ENCODE results near the gene DRD2.

Gene DRD2

DNA sequence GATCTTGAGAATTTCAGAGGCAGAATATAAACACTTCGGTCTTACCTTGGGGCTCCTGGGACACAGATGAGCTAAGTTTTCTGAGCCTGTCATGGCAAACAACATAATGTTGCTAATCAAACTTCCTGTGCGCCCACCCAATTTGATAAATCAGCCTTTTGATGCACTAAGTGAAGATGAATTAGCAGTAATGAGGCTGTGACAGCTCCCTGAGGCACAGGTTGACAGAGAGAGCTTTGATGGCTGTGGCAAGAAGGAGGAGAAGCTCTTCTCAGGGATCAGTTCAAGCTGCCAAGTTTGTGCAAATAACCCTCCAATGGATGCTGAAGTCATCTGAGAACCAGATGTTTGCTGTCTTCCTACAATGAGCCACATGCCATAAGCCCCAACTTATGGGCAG is 34.4 kb downstream of the DRD2 start:
- no peaks in the 10 kb centered on the region for H3K9me3 ChIP-seq (ENCODE audit: control insufficient read depth, insufficient read depth, low read depth, low read length)
- ChIA-PET POLR2A (no interaction called here), CTCF (interaction anchor here (0.5 to 0.6 kb wide), 2 partner anchors 96 to 1578 kb away, joined by 3 to 4 read pairs; no protein-coding TSS in a partner anchor)
- no peaks in the 10 kb centered on the region for H3K36me3 ChIP-seq (ENCODE audit: control insufficient read depth in 2 of 2, insufficient read depth in 1 of 2, low read length in 2 of 2)
- no peak overlapping the region for H3K4me3 ChIP-seq (ENCODE audit: low read depth, low read length)
- H3K4me1 ChIP-seq (ENCODE audit: control insufficient read depth, insufficient read depth, low read length) = no peaks in the 10 kb centered on the region
- no peak for TF ChIP-seq ZNF324 (tag by site-specific recombination; IDR thresholded peaks at IDR 0.05)
- TF ChIP-seq ZNF513 (tag by site-specific recombination; IDR thresholded peaks at IDR 0.05) = no peak
- TF ChIP-seq ZBTB1 (tag by site-specific recombination; IDR thresholded peaks at IDR 0.05) = no peak
- TF ChIP-seq, protein P1, sequence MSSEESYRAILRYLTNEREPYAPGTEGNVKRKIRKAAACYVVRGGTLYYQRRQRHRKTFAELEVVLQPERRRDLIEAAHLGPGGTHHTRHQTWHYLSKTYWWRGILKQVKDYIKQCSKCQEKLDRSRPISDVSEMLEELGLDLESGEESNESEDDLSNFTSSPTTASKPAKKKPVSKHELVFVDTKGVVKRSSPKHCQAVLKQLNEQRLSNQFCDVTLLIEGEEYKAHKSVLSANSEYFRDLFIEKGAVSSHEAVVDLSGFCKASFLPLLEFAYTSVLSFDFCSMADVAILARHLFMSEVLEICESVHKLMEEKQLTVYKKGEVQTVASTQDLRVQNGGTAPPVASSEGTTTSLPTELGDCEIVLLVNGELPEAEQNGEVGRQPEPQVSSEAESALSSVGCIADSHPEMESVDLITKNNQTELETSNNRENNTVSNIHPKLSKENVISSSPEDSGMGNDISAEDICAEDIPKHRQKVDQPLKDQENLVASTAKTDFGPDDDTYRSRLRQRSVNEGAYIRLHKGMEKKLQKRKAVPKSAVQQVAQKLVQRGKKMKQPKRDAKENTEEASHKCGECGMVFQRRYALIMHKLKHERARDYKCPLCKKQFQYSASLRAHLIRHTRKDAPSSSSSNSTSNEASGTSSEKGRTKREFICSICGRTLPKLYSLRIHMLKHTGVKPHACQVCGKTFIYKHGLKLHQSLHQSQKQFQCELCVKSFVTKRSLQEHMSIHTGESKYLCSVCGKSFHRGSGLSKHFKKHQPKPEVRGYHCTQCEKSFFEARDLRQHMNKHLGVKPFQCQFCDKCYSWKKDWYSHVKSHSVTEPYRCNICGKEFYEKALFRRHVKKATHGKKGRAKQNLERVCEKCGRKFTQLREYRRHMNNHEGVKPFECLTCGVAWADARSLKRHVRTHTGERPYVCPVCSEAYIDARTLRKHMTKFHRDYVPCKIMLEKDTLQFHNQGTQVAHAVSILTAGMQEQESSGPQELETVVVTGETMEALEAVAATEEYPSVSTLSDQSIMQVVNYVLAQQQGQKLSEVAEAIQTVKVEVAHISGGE (tag by site-specific recombination; conservative IDR thresholded peaks at IDR 0.05; ENCODE audit: low read depth) = no peak
- TF ChIP-seq ZFP37 (tag by site-specific recombination; IDR thresholded peaks at IDR 0.05) = no peak
- TF ChIP-seq WT1 (tag by site-specific recombination; IDR thresholded peaks at IDR 0.05) = no peak
- no peak for TF ChIP-seq MEIS1 (CRISPR knock-in tag; IDR thresholded peaks at IDR 0.05; ENCODE audit: borderline replicate concordance)
- no peak for TF ChIP-seq ZBTB17 (tag by site-specific recombination; IDR thresholded peaks at IDR 0.05)
- no peak for TF ChIP-seq ZNF157 (tag by site-specific recombination; IDR thresholded peaks at IDR 0.05)
- no peak for TF ChIP-seq ZNF549 (tag by site-specific recombination; IDR thresholded peaks at IDR 0.05)
- no peak for TF ChIP-seq ATF2 (tag by site-specific recombination; IDR thresholded peaks at IDR 0.05; ENCODE audit: low read depth)
- TF ChIP-seq ZNF221 (tag by site-specific recombination; IDR thresholded peaks at IDR 0.05; ENCODE audit: borderline replicate concordance) = no peak
- TF ChIP-seq GLI4 (tag by site-specific recombination; IDR thresholded peaks at IDR 0.05) = no peak
- no peak overlapping the region for H3K27ac ChIP-seq (ENCODE audit: extremely low read depth, low read depth, low read length)

- Histone ChIP-seq H3K9me3 (ENCODE audit: control insufficient read depth, insufficient read depth, low read depth, low read length) (no peaks in the 10 kb centered on the region), H3K36me3 (ENCODE audit: control insufficient read depth in 2 of 2, insufficient read depth in 1 of 2, low read length in 2 of 2) (no peaks in the 10 kb centered on the region), H3K4me3 (ENCODE audit: low read depth, low read length) (no peak overlapping the region), H3K4me1 (ENCODE audit: control insufficient read depth, insufficient read depth, low read length) (no peaks in the 10 kb centered on the region), H3K27ac (ENCODE audit: extremely low read depth, low read depth, low read length) (no peak overlapping the region)
- ChIA-PET CTCF (no interaction called here), POLR2A (no interaction called here)
- TF ChIP-seq ZNF350 (tag by site-specific recombination; IDR thresholded peaks at IDR 0.05) (no peak), ZNF19 (tag by site-specific recombination; IDR thresholded peaks at IDR 0.05; ENCODE audit: low read depth) (no peak), ZNF280C (tag by site-specific recombination; IDR thresholded peaks at IDR 0.05) (no peak), WT1 (tag by site-specific recombination; IDR thresholded peaks at IDR 0.05) (no peak), ZBTB6 (tag by site-specific recombination; IDR thresholded peaks at IDR 0.05) (no peak), ZNF426 (tag by site-specific recombination; IDR thresholded peaks at IDR 0.05) (no peak), ZNF843 (tag by site-specific recombination; IDR thresholded peaks at IDR 0.05) (no peak), ZNF501 (tag by site-specific recombination; IDR thresholded peaks at IDR 0.05) (no peak), ZFP37 (tag by site-specific recombination; IDR thresholded peaks at IDR 0.05) (no peak), ZNF530 (tag by site-specific recombination; IDR thresholded peaks at IDR 0.05; ENCODE audit: low read depth) (no peak), KLF1 (tag by site-specific recombination; IDR thresholded peaks at IDR 0.05) (no peak)
- TF ChIP-seq, protein P2, sequence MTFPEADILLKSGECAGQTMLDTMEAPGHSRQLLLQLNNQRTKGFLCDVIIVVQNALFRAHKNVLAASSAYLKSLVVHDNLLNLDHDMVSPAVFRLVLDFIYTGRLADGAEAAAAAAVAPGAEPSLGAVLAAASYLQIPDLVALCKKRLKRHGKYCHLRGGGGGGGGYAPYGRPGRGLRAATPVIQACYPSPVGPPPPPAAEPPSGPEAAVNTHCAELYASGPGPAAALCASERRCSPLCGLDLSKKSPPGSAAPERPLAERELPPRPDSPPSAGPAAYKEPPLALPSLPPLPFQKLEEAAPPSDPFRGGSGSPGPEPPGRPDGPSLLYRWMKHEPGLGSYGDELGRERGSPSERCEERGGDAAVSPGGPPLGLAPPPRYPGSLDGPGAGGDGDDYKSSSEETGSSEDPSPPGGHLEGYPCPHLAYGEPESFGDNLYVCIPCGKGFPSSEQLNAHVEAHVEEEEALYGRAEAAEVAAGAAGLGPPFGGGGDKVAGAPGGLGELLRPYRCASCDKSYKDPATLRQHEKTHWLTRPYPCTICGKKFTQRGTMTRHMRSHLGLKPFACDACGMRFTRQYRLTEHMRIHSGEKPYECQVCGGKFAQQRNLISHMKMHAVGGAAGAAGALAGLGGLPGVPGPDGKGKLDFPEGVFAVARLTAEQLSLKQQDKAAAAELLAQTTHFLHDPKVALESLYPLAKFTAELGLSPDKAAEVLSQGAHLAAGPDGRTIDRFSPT (tag by site-specific recombination; IDR thresholded peaks at IDR 0.05) = no peak
Observed at GRCh38 chr11:113436672-113437252, 38.4 kb downstream of the DRD2 start.

Measured in HEK293 (cell line).